Endothelial cell (in vitro differentiated cells): Measurements from ENCODE around the gene SHISA9. TPM values are rescaled to one million over a fixed set of nuclear protein-coding genes. Genes with fewer than 3 reads are reported as not detected.

ENCODE experiments used
- DNase-seq: peaks from one replicate; pipeline ENCODE4 v3.0.0; 2021; ENCODE audit warnings: low spot score
- H3K27ac Mint-ChIP-seq: one replicate; pipeline ENCODE4 v1.8.0; 2021; ENCODE audit warnings: mixed read lengths, inconsistent platforms; ENCODE audit not compliant: unreplicated experiment
- H3K27me3 Mint-ChIP-seq: one replicate; pipeline ENCODE4 v1.8.0; 2021; ENCODE audit warnings: mild to moderate bottlenecking, moderate library complexity, mixed read lengths, inconsistent platforms; ENCODE audit not compliant: unreplicated experiment
- H3K36me3 Mint-ChIP-seq: one replicate; pipeline ENCODE4 v1.8.0; 2021; ENCODE audit warnings: mild to moderate bottlenecking, low read depth, mixed read lengths, inconsistent platforms; ENCODE audit not compliant: unreplicated experiment
- H3K4me1 Mint-ChIP-seq: one replicate; pipeline ENCODE4 v1.8.0; 2021; ENCODE audit warnings: mild to moderate bottlenecking, mixed read lengths, inconsistent platforms; ENCODE audit not compliant: unreplicated experiment
- H3K4me3 Mint-ChIP-seq: one replicate; pipeline ENCODE4 v1.8.0; 2021; ENCODE audit warnings: mild to moderate bottlenecking, mixed read lengths, inconsistent platforms; ENCODE audit not compliant: unreplicated experiment
- H3K9me3 Mint-ChIP-seq: one replicate; pipeline ENCODE4 v1.8.0; 2021; ENCODE audit warnings: mixed read lengths, inconsistent platforms; ENCODE audit not compliant: unreplicated experiment
- total RNA-seq: library from RNA; stranded (reverse); fragmentation: NEBNext Ultra II Directional; extraction: Animal tissue kit (Norgen Biotek cat#: 25700); gene quantifications from one replicate; pipeline ENCODE4 v1.2.1, GENCODE V29; 2021; ENCODE audit not compliant: unreplicated experiment
- TF ChIP-seq, protein P1 (sequence below): fragments of 200-600 bp; sonication (generic); IDR thresholded peaks from one replicate; pipeline ENCODE4 v1.5.0; 2021; ENCODE audit warnings: antibody characterized with exemption; ENCODE audit not compliant: unreplicated experiment

Gene SHISA9
- total RNA-seq, 1 donor from 2014 or later, result 0.49 TPM

DNA sequence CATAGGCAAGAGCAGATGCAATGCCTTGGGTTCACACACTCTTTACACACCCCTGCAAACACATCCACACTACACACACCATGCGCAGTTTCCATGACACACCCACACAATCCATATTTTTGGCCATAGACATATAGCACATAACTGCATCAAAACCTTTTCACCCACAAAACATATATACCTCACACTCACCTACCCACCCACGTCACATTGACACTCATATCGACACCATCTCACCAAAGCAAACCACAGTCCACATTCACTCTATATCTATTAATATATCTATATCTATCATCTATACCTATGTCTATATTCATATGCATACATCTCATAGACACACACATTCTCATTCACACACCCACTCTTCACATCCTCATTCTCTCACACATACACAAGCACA is 246.9 kb downstream of the SHISA9 start:
- no peak for DNase-seq
- TF ChIP-seq, protein P1, sequence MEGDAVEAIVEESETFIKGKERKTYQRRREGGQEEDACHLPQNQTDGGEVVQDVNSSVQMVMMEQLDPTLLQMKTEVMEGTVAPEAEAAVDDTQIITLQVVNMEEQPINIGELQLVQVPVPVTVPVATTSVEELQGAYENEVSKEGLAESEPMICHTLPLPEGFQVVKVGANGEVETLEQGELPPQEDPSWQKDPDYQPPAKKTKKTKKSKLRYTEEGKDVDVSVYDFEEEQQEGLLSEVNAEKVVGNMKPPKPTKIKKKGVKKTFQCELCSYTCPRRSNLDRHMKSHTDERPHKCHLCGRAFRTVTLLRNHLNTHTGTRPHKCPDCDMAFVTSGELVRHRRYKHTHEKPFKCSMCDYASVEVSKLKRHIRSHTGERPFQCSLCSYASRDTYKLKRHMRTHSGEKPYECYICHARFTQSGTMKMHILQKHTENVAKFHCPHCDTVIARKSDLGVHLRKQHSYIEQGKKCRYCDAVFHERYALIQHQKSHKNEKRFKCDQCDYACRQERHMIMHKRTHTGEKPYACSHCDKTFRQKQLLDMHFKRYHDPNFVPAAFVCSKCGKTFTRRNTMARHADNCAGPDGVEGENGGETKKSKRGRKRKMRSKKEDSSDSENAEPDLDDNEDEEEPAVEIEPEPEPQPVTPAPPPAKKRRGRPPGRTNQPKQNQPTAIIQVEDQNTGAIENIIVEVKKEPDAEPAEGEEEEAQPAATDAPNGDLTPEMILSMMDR, result no peak
- H3K9me3 Mint-ChIP-seq, result no peaks in the 10 kb centered on the region
- no peaks in the 10 kb centered on the region for H3K27me3 Mint-ChIP-seq
- no peaks in the 10 kb centered on the region for H3K36me3 Mint-ChIP-seq
- peaks cover 4% of the 10 kb centered on the region for H3K4me1 Mint-ChIP-seq
- H3K27ac Mint-ChIP-seq, result no peak overlapping the region
- H3K4me3 Mint-ChIP-seq, result no peak overlapping the region

DNA sequence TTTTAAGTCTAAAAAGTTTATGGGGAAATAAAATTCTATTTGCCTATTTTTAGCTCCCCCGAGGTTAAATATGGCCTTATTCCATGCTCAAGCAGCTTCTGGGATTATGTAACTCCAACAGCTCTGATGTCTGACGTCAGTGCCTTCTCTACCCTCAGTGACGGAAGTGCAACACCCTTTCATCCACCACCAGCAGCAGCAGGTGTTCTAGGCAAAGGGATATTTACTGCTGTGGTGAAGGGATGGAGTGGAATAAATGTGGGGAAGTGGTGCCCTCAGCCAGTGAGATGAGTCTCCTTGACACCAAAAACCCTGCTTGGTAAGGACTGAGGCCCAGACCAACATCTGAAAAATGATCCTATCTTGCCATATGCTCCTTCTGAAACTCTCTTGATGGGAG is 247.4 kb downstream of the SHISA9 start:
- DNase-seq, result no peak
- no peak overlapping the region for H3K27ac Mint-ChIP-seq

DNA sequence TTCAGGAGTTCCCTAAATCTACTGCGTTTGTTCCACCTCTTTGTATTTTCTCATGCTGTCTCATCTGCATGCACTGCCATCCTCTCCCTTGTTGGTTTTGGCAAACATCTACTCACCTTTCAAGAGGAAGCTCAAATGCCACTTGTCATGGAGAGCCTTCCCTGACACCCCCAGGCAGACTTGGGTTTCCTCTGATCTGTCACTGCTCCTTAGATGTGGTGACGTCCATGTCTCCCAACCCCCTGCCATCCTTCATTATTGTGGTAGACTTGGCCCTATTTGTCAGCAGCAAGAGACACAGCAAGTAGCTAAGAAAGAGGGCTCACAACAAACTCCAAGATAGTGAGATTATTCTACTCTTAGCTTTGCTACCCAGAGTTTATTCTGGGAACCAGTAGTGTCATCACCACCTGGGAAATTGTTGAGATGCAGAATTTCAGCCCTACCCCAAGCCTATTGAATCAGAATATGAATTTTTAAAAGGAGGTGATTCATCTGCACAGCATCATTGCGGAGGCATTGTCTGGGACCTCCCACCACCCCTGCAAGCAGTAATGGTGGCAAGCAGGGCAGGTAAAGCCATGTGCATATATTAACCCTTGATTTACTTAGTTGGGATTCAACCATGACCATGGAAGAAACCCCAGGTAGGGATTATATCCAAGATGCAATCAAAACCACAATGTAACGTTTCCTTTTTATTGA is 248.9 kb downstream of the SHISA9 start:
- peaks cover 4% of the 10 kb centered on the region for H3K4me1 Mint-ChIP-seq
- H3K9me3 Mint-ChIP-seq, result no peaks in the 10 kb centered on the region
- TF ChIP-seq, protein P1, result no peak
- no peak overlapping the region for H3K4me3 Mint-ChIP-seq
- no peak for DNase-seq
- H3K27me3 Mint-ChIP-seq, result no peaks in the 10 kb centered on the region
- H3K36me3 Mint-ChIP-seq, result no peaks in the 10 kb centered on the region
- no peak overlapping the region for H3K27ac Mint-ChIP-seq

More for the DNA sequence above, 247.4 kb downstream of the SHISA9 start:
- TF ChIP-seq, protein P1, result no peak
- no peaks in the 10 kb centered on the region for H3K36me3 Mint-ChIP-seq
- no peaks in the 10 kb centered on the region for H3K27me3 Mint-ChIP-seq
- H3K9me3 Mint-ChIP-seq, result no peaks in the 10 kb centered on the region
- no peak overlapping the region for H3K4me3 Mint-ChIP-seq
- peaks cover 4% of the 10 kb centered on the region for H3K4me1 Mint-ChIP-seq

DNA sequence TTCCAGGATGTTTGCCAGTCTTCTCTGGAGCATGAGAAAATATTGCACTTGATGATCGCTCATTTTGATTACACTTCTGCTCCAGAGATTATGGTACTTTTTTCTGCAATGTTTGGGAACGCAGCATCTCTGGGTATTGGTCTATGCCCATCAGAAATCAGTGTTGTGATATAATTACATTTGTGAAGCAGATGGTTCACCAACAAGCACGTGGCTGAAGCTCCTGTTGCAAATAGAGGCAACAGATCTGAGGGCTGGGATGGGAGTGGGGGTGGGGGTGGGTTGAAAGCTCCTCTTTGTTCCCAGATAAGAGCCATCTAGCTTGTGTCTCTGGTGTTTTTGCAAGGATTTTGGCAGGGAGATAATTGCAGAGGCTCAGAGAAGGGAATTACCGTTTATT is 252.3 kb downstream of the SHISA9 start:
- H3K27ac Mint-ChIP-seq, result no peak overlapping the region
- no peaks in the 10 kb centered on the region for H3K9me3 Mint-ChIP-seq
- DNase-seq, result no peak
- no peak overlapping the region for H3K4me3 Mint-ChIP-seq
- no peaks in the 10 kb centered on the region for H3K27me3 Mint-ChIP-seq
- H3K4me1 Mint-ChIP-seq, result no peaks in the 10 kb centered on the region
- no peaks in the 10 kb centered on the region for H3K36me3 Mint-ChIP-seq
- TF ChIP-seq, protein P1, result no peak

DNA sequence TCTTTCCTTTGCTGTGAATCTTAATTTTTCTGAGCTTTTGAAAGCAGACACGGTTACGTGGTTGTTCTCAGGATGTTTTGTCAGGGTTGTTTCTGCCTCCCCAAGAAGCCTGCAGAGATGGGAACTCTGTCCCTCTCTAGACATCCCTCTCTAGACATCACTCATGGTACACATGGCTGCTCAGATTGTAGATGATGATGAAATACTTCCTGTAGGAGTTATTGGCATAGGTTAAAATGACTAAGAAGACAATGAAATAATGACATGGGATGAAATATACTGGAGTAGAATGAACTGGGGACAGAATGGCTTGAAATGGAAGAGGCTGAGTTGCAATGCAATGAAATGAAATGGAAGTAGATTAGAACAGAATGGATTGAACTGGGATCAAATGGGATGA is 253.4 kb downstream of the SHISA9 start:
- Mint-ChIP-seq H3K4me1 (no peaks in the 10 kb centered on the region), H3K9me3 (no peaks in the 10 kb centered on the region), H3K27me3 (no peaks in the 10 kb centered on the region), H3K27ac (no peak overlapping the region), H3K36me3 (no peaks in the 10 kb centered on the region), H3K4me3 (no peak overlapping the region)
- TF ChIP-seq, protein P1, result no peak
- no peak for DNase-seq
